Activated CD4-positive, alpha-beta memory T cell treated with anti-CD3 and anti-CD28 coated beads for 36 hours (primary cell): ENCODE measurements around the gene LMF1. TPM values are rescaled to one million over a fixed set of nuclear protein-coding genes. Genes with fewer than 3 reads are reported as not detected.

Experiments
- CTCF ChIA-PET: fragments of 350-600 bp; sonication (Branson Sonifier 250); formaldehyde crosslinking; loops from one replicate; lab custom pipeline; 2021; ENCODE audit warnings: antibody characterized with exemption, inconsistent platforms; lab: Charles Lee
- POLR2A ChIA-PET: fragments of 350-600 bp; sonication (Branson Sonifier 250); formaldehyde crosslinking; loops from one replicate; lab custom pipeline; 2021; ENCODE audit warnings: antibody characterized with exemption; lab: Charles Lee
- DNase-seq: peaks from one replicate; pipeline ENCODE4 v3.0.0-alpha.2; 2020
- H3K27ac Mint-ChIP-seq: one replicate; pipeline ENCODE4 v1.8.0; 2021; ENCODE audit warnings: mixed read lengths
- H3K27me3 Mint-ChIP-seq: one replicate; pipeline ENCODE4 v1.8.0; 2021; ENCODE audit warnings: mixed read lengths
- H3K36me3 Mint-ChIP-seq: one replicate; pipeline ENCODE4 v1.8.0; 2021; ENCODE audit warnings: mixed read lengths
- H3K4me1 Mint-ChIP-seq: one replicate; pipeline ENCODE4 v1.8.0; 2021; ENCODE audit warnings: low read depth, mixed read lengths
- H3K4me3 Mint-ChIP-seq: one replicate; pipeline ENCODE4 v1.8.0; 2021; ENCODE audit warnings: mild to moderate bottlenecking, mixed read lengths
- H3K9me3 Mint-ChIP-seq: one replicate; pipeline ENCODE4 v1.8.0; 2021; ENCODE audit warnings: mixed read lengths
- intact Hi-C: fragments of 100-400 bp; cut with micrococcal nuclease; formaldehyde crosslinking; loops from one replicate; pipeline ENCODE4 v1.15.1; 2023
- total RNA-seq, 2 experiments: library from RNA; stranded (reverse); gene quantifications; one replicate each; pipeline ENCODE4 v1.2.3, GENCODE V29; 2021

The LMF1 gene
- total RNA-seq, 2 experiments from 2014 or later: 14.4 to 15.4 TPM

DNA sequence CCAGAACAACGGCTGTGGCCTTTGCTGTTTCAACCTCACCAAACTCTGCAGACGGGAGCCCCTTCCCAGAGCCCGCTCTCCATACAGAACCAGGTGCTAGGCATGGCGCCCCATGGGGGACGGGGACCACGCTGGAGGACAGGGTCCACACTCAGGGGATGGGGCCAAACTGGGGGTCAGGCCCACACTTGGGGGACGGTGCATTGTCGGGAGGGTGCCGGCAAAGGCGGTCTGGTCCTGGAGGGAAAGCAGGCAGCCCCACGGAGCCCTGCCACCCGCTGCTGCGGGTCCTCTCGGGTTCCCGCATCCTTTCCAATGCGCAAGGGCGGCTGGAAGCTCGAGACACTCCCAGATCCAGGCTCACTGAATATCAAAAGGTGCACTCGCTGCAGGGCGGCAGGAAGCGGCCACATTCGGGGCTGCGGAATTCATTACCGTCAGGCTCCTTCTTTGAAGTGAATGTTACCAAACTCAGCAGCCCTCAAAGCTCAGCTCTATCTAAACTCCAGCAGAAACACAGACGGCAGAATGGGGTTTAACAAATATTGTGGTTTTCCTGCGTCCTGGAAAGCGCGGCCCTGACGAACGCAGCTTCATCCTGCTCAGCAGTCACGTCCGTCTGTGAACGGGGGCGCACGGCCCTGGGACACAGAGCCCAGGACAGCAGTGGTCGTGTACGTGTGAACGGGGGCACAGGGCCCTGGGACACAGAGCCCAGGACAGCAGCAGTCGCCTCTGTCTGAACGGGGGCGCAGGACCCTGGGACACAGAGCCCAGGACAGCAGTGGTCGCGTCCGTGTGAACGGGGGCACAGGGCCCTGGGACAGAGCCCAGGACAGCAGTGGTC, 41.3 kb downstream of the LMF1 start:
- H3K4me1 Mint-ChIP-seq: no peaks in the 10 kb centered on the region
- H3K4me3 Mint-ChIP-seq: no peak overlapping the region
- no peaks in the 10 kb centered on the region for H3K27me3 Mint-ChIP-seq
- peaks cover 5% of the 10 kb centered on the region for H3K36me3 Mint-ChIP-seq
- CTCF ChIA-PET: no interaction called here
- POLR2A ChIA-PET: interaction anchor here (0.5 kb wide), 1 partner anchor 14 kb away, joined by 4 read pairs; no protein-coding TSS in a partner anchor
- DNase-seq: no peak
- intact Hi-C loops: no loop called here
- H3K9me3 Mint-ChIP-seq: peaks cover 4% of the 10 kb centered on the region
- no peak overlapping the region for H3K27ac Mint-ChIP-seq

DNA sequence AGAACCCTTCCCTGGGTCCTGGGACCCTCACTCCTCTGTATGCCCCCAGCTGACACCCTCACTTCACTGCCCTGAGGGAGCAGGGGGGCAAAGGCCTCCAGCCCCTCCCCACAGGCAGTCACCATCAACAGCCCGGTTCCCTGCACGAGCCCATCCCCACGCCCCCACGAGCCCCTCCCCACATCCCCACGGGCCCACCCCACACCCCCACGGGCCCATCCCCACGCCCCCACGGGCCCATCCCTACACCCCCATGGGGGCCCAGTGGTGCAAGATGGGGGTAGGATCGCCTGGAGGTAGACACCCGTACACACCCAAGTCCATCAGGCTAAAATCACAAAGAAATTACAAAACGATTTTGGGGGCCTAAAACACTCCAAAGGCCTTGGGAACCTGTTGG, 42.3 kb downstream of the LMF1 start:
- no peaks in the 10 kb centered on the region for H3K4me1 Mint-ChIP-seq
- POLR2A ChIA-PET: no interaction called here
- H3K36me3 Mint-ChIP-seq: peaks cover 7% of the 10 kb centered on the region
- H3K27me3 Mint-ChIP-seq: no peaks in the 10 kb centered on the region
- H3K4me3 Mint-ChIP-seq: no peak overlapping the region
- no peak overlapping the region for H3K27ac Mint-ChIP-seq
- DNase-seq: no peak
- H3K9me3 Mint-ChIP-seq: peaks cover 4% of the 10 kb centered on the region
- CTCF ChIA-PET: no interaction called here
- intact Hi-C loops: no loop called here

DNA sequence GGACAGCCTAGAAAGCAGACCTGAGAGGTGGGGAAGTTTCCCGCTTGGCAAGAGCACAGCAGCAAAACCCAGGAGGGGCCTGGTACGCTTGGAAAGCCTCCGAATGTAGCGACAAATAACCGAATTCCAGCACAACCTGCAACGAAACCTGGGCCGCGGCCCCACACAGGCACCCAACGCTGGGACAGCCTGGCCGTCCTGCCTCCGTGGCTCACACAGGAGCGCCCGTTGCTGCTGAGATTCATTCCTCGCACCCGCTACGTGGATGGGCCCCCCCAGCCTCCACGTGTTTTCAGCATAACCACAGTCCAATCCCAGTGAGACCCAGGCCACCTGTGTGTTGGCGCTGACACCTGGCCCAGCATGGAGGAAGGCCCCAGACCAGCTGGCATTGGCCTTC, 42.9 kb downstream of the LMF1 start:
- Mint-ChIP-seq H3K27me3 (no peaks in the 10 kb centered on the region), H3K27ac (no peak overlapping the region), H3K4me3 (no peak overlapping the region), H3K9me3 (peaks cover 4% of the 10 kb centered on the region), H3K4me1 (no peaks in the 10 kb centered on the region), H3K36me3 (peaks cover 7% of the 10 kb centered on the region)
- intact Hi-C loops: no loop called here
- DNase-seq: no peak
- CTCF ChIA-PET: no interaction called here
- POLR2A ChIA-PET: no interaction called here

DNA sequence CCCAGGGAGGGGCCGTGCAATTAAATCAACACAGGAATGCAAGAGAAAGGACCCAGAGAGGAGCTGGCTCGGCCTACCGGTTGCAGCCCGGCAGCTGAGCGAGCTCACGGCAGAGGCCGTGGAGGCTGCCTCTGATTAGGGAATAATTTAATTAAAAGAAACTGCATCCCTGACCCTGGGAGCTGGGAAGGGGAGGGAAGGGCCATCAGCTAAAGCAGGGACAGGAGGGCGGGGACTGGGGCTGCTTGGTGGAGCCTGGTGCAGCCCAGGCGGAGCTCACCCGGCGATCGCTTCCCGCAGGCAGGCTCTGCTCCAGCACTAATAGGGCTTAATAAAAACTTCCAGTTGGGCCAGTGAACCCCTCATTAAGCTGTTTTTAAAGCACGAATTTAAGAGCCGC, 43.4 kb downstream of the LMF1 start:
- ChIA-PET POLR2A (no interaction called here), CTCF (no interaction called here)
- no peaks in the 10 kb centered on the region for H3K4me1 Mint-ChIP-seq
- H3K27ac Mint-ChIP-seq: no peak overlapping the region
- peaks cover 8% of the 10 kb centered on the region for H3K36me3 Mint-ChIP-seq
- DNase-seq: no peak
- H3K4me3 Mint-ChIP-seq: no peak overlapping the region
- intact Hi-C loops: no loop called here
- H3K27me3 Mint-ChIP-seq: no peaks in the 10 kb centered on the region
- peaks cover 4% of the 10 kb centered on the region for H3K9me3 Mint-ChIP-seq

DNA sequence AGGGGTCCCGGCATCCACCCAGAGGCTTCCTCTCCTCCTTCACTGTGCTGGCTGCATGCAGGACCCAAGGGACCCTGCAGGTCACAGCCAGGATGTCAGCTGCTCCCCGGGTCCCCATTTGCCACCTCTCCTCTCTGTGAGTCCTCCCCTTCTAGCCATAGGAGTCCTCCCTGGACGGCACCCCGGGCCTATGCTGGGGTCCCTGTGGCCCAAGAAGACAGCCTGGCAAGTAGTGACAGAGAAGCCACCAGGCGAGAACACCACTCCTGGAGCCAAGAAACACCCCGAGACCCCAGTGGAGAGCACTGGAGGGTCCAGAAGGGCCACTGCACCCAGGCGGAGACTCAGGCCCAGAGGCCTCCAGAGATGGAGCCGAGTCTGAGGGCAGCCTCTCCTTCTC, 44.1 kb downstream of the LMF1 start:
- Mint-ChIP-seq H3K9me3 (peaks cover 4% of the 10 kb centered on the region), H3K36me3 (peaks cover 13% of the 10 kb centered on the region), H3K27me3 (no peaks in the 10 kb centered on the region), H3K4me1 (no peaks in the 10 kb centered on the region), H3K27ac (no peak overlapping the region), H3K4me3 (no peak overlapping the region)
- CTCF ChIA-PET: no interaction called here
- POLR2A ChIA-PET: no interaction called here
- intact Hi-C loops: no loop called here
- no peak for DNase-seq

DNA sequence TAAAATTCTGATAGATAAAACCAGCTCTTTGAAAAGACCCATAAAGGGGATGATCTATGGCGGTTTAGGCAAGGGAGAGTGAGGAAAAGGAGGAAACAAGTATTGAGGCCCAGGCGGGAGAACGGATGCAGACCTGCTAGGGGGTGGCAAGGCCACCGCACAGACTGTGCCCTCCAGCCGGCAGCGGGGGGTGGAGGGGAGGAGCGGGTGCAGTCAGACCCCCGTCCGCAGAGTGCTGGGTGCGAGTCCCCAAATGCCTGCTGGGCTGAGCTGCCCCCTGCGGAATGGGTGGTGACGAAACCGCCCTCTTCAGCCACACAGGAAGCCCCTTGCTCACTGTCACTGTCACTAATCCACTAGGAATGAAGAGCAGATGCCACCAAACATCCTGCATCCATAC, 46.0 kb downstream of the LMF1 start:
- H3K36me3 Mint-ChIP-seq: peaks cover 14% of the 10 kb centered on the region
- peaks cover 4% of the 10 kb centered on the region for H3K9me3 Mint-ChIP-seq
- H3K27me3 Mint-ChIP-seq: no peaks in the 10 kb centered on the region
- intact Hi-C loops: no loop called here
- H3K4me1 Mint-ChIP-seq: no peaks in the 10 kb centered on the region
- H3K4me3 Mint-ChIP-seq: no peak overlapping the region
- ChIA-PET CTCF (no interaction called here), POLR2A (interaction anchor here (0.6 kb wide), 1 partner anchor 90 kb away, joined by 5 read pairs; no protein-coding TSS in a partner anchor)
- no peak overlapping the region for H3K27ac Mint-ChIP-seq
- no peak for DNase-seq

DNA sequence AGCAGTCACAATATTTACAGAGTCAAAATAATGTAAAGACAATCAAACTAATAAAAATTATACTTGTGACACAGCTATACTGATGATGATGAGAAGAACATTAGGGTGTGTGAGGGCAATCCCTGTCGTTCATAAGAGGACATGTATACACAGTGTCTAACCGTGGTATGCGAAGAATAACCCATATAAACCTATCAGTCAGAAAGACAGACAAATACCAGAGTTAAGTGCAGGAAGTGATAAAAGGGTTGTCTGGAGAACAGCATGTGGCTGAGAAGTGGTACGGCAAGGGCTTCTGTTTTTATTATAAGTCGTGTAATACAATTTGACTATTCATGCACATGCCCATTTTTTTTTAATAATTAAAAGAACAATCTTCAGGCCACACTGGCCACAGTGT, 46.7 kb downstream of the LMF1 start:
- Mint-ChIP-seq H3K4me1 (no peaks in the 10 kb centered on the region), H3K27ac (no peak overlapping the region), H3K36me3 (peaks cover 14% of the 10 kb centered on the region), H3K27me3 (no peaks in the 10 kb centered on the region), H3K4me3 (no peak overlapping the region), H3K9me3 (peaks cover 4% of the 10 kb centered on the region)
- ChIA-PET POLR2A (no interaction called here), CTCF (no interaction called here)
- intact Hi-C loops: no loop called here
- no peak for DNase-seq

DNA sequence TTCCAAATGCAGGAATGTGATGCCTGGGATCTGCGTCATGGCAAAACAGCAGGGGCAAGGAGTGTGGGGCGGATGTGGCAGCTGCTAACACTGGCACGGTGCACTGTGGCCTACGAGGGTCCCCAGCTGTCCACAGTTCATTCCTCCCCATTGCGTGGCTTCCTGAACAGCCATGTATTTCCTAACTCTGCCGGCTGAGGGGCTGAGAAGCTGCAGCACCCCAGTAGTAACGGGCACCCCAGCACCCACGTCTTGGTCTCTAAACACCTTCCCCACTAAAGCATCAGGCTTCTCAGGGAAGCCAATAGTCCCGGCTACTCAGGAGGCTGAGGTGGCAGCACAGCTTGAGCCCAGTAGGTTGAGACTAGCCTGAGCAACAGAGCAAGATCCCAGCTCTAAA, 47.6 kb downstream of the LMF1 start:
- Mint-ChIP-seq H3K4me3 (no peak overlapping the region), H3K27me3 (no peaks in the 10 kb centered on the region), H3K27ac (no peak overlapping the region), H3K9me3 (peaks cover 4% of the 10 kb centered on the region), H3K4me1 (no peaks in the 10 kb centered on the region), H3K36me3 (peaks cover 14% of the 10 kb centered on the region)
- ChIA-PET CTCF (no interaction called here), POLR2A (no interaction called here)
- intact Hi-C loops: no loop called here
- DNase-seq: no peak

DNA sequence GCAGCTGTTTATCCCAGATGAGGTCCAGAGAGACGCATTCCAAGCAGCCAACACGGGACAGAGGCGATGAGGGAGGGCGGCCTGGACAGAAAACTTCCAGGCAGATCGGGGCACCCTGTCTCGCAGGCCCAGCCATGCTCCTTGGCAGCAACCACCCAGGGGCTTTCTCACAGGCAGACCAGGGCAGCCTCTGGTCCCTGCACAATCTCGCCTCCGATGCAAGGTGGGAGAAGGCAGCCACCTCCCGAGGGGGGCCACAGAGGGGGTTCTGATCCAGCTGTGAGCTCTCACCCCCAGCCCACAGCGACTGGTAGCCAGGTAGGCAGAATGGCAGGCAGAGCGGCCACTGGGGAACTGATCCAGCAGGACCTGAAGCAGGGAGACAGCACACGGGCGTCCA, 48.7 kb downstream of the LMF1 start:
- Mint-ChIP-seq H3K4me1 (no peaks in the 10 kb centered on the region), H3K36me3 (peaks cover 14% of the 10 kb centered on the region), H3K27ac (no peak overlapping the region), H3K27me3 (no peaks in the 10 kb centered on the region), H3K9me3 (peaks cover 4% of the 10 kb centered on the region), H3K4me3 (no peak overlapping the region)
- POLR2A ChIA-PET: no interaction called here
- DNase-seq: no peak
- CTCF ChIA-PET: interaction anchor here (1.2 kb wide), 1 partner anchor 133 kb away, joined by 3 read pairs; no protein-coding TSS in a partner anchor
- intact Hi-C loops: no loop called here

DNA sequence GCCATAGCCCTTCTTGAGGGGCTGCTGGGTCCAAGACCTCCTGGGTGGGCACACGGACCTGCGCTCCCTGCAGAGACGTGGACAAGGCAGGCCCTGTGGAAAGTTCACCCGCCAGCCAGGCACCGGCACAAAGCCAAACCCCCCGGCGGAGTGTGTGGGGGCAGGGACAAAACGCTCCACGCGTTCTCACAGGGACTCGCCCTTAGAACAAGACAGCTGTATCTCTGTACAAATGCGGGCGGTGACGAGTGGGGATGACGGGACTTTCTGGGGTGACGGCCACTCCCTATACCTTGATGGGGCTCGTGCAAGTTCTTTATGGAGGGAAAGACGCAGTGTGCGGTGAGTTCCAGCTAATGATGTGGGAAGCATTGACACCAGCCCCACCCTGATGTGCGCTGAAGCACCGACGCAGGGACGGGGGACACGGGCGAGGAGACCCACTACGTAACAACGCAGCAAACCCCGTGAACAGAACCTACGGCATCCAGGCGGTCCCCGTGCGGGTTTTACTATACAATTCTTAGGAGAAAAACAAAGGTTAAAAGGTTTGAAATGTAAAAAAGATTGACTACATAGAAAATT, 49.4 kb downstream of the LMF1 start:
- DNase-seq: no peak
- intact Hi-C loops: no loop called here
- peaks cover 4% of the 10 kb centered on the region for H3K9me3 Mint-ChIP-seq
- no peak overlapping the region for H3K4me3 Mint-ChIP-seq
- H3K4me1 Mint-ChIP-seq: no peaks in the 10 kb centered on the region
- ChIA-PET POLR2A (no interaction called here), CTCF (interaction anchor here (1.2 kb wide), 1 partner anchor 134 kb away, joined by 3 read pairs; no protein-coding TSS in a partner anchor)
- H3K36me3 Mint-ChIP-seq: peaks cover 13% of the 10 kb centered on the region
- no peaks in the 10 kb centered on the region for H3K27me3 Mint-ChIP-seq
- H3K27ac Mint-ChIP-seq: no peak overlapping the region

DNA sequence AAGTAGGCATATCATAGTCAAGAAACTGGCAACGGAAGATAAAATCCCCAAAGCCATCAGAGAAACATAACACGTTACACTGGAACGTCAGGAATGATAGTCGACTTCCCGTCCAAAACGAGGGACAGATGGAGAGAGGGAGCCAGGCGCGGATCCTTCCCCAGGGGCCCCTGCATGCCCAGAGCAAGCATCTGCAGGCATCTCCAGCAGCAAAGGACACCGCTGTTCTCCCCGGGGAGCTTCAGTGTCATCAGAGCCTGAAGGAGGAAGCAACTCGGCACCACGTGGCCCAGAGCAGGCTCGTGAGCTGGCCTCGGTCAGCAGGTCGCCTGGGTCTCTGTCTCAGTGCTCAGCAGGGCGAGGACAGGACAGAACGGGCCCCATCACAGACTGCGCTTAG, 50.1 kb downstream of the LMF1 start:
- Mint-ChIP-seq H3K36me3 (peaks cover 10% of the 10 kb centered on the region), H3K4me1 (no peaks in the 10 kb centered on the region), H3K27me3 (no peaks in the 10 kb centered on the region), H3K4me3 (no peak overlapping the region), H3K9me3 (no peaks in the 10 kb centered on the region), H3K27ac (no peak overlapping the region)
- CTCF ChIA-PET: no interaction called here
- POLR2A ChIA-PET: no interaction called here
- intact Hi-C loops: no loop called here
- no peak for DNase-seq

DNA sequence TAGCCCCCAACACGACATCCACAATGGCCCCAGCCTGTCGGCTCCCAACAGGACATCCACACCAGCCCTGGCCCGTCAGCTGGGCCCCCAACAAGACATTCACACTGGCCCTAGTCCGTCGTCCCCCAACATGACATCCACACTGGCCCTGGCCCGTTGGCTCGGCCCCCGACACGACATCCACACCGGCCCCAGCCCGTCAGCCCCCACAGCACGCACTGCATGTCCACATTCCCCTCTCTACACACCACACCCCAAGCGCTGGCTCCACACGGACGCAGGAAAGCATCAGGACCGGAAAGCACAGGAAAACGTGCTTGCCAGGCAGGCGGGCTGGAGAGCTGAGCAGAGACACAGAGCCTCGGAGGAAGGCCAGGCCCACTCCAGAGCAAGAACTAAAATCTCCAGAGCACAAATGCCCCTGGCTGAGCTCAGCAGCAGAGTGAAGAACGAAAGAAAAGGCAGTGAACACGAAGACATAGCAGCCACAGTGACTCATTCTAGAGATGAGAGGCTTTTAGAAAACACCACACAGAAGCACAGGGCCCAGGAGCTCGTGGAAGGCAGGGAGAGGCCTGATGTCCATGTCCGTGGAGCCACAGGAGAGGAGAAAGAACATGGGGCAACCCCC, 50.6 kb downstream of the LMF1 start:
- intact Hi-C loops: no loop called here
- Mint-ChIP-seq H3K27ac (no peak overlapping the region), H3K9me3 (no peaks in the 10 kb centered on the region), H3K27me3 (no peaks in the 10 kb centered on the region), H3K36me3 (peaks cover 10% of the 10 kb centered on the region), H3K4me3 (no peak overlapping the region), H3K4me1 (no peaks in the 10 kb centered on the region)
- ChIA-PET POLR2A (no interaction called here), CTCF (no interaction called here)
- DNase-seq: no peak
